ENCODE results near the gene DSCAM. TPM values are rescaled to one million over a fixed set of nuclear protein-coding genes. Genes with fewer than 3 reads are reported as not detected.
"Not testable (repeated sequence)": the region's sequence is repeated elsewhere in the genome, so short reads cannot be mapped to it uniquely, and the experiment has no call there.

DSCAM gene
- total RNA-seq, 2 donors from 2014 or later: not detected

GRCh38 chr21:40187946-40188654 lies 658.9 kb downstream of the DSCAM start:
- ATAC-seq (no peak), DNase-seq (ENCODE audit: low spot score in 2 of 2) (no peak)
- peaks cover 12 to 26% of the 10 kb centered on the region in 2 donors for H3K9me3 Mint-ChIP-seq
- H3K36me3 Mint-ChIP-seq: peaks cover 0 to 6% of the 10 kb centered on the region in 2 donors
- no peak overlapping the region for H3K27ac Mint-ChIP-seq

DNA sequence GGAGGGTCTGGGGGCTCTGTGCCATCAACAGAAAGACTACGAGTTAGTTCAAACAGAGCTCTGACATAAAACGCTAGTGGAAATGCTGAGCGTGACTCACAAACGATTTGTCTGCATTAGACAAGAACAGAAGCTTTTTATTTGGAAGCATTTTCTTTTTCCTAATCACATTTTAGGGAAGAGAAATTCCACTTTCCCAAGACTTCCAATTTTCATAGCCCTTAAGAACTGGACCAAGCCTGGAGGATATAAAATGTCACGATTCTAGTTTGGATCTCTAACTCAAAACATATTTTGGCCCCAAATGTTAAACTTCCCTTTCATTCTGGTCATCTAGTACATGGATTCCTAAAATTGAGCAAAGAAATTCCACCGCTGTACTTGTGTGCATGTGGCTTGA lies 659.7 kb downstream of the DSCAM start:
- Mint-ChIP-seq H3K27ac (no peak overlapping the region), H3K36me3 (peaks cover under 1 to 3% of the 10 kb centered on the region in 2 donors), H3K9me3 (peaks cover 11 to 22% of the 10 kb centered on the region in 2 donors)
- DNase-seq (ENCODE audit: low spot score in 2 of 2): no peak
- ATAC-seq: no peak

DNA sequence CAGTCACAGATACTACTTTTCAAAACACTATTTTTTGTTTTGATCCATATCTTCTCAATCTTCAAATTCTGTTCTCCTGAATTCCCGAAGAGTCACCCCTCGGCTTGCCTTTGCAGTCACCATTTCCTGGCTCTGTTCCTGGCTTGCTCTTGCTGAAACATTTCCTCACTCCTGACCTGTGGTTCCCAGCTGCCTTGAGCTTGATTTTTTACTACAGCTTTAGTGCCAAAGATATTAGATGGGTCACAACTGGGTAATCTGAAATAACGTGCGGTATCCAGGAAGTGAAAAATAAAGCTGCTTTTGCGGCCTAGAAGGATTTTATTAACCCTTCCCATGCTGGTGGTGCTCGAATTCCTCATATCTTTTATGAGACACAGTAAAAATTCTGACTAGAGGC lies 660.9 kb downstream of the DSCAM start:
- Mint-ChIP-seq H3K27ac (no peak overlapping the region), H3K9me3 (peaks cover 16 to 25% of the 10 kb centered on the region in 2 donors), H3K36me3 (peaks cover 8 to 9% of the 10 kb centered on the region in 2 donors)
- DNase-seq (ENCODE audit: low spot score in 2 of 2) (no peak), ATAC-seq (no peak)

GRCh38 chr21:40185208-40185607 lies 661.8 kb downstream of the DSCAM start:
- DNase-seq (ENCODE audit: low spot score in 2 of 2) (no peak), ATAC-seq (no peak)
- Mint-ChIP-seq H3K27ac (no peak overlapping the region), H3K9me3 (peaks cover 16 to 25% of the 10 kb centered on the region in 2 donors), H3K36me3 (peaks cover 8 to 9% of the 10 kb centered on the region in 2 donors)

- not testable (repeated sequence) for ATAC-seq; H3K36me3 Mint-ChIP-seq; DNase-seq (ENCODE audit: low spot score in 2 of 2); H3K27ac Mint-ChIP-seq
- peaks cover 16 to 18% of the 10 kb centered on the region in 2 donors for H3K9me3 Mint-ChIP-seq
Observed at GRCh38 chr21:40182491-40182890, 664.5 kb downstream of the DSCAM start.

DNA sequence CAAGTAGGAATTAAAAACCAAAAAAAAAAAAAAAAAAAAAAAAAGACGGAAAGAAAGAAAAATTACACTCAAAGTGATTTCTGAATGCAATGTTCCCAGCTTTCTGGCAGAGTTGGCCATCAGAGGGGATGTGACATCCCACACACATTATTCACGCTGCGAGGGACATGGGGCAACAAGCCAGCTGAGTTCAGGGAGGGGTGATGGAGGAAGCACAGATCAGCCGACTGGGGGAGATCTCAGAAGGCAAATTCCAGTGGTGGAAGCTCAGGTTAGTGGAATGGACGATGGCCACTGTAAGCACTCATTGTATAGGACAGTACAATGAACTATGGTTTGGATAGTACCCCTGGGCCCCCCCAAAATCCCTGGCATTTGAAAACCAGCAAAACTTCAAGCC lies 667.8 kb downstream of the DSCAM start:
- DNase-seq (ENCODE audit: low spot score in 2 of 2): no peak
- no peak for ATAC-seq
- Mint-ChIP-seq H3K9me3 (peaks cover 13 to 18% of the 10 kb centered on the region in 2 donors), H3K36me3 (peaks cover 8 to 9% of the 10 kb centered on the region in 2 donors), H3K27ac (no peak overlapping the region)

GRCh38 chr21:40178726-40179125 lies 668.2 kb downstream of the DSCAM start:
- Mint-ChIP-seq H3K9me3 (peaks cover 13 to 16% of the 10 kb centered on the region in 2 donors), H3K36me3 (peaks cover 8 to 9% of the 10 kb centered on the region in 2 donors), H3K27ac (no peak overlapping the region)
- no peak for DNase-seq (ENCODE audit: low spot score in 2 of 2)
- ATAC-seq: no peak

- no peak for DNase-seq (ENCODE audit: low spot score in 2 of 2)
- Mint-ChIP-seq H3K36me3 (peaks cover 8 to 9% of the 10 kb centered on the region in 2 donors), H3K27ac (no peak overlapping the region), H3K9me3 (peaks cover 9 to 13% of the 10 kb centered on the region in 2 donors)
- no peak for ATAC-seq
Observed at GRCh38 chr21:40177979-40178378, 669.0 kb downstream of the DSCAM start.

GRCh38 chr21:40176724-40177123 lies 670.2 kb downstream of the DSCAM start:
- ATAC-seq (no peak), DNase-seq (ENCODE audit: low spot score in 2 of 2) (no peak)
- Mint-ChIP-seq H3K9me3 (peaks cover 3 to 6% of the 10 kb centered on the region in 2 donors), H3K27ac (no peak overlapping the region), H3K36me3 (peaks cover 2 to 3% of the 10 kb centered on the region in 2 donors)

DNA sequence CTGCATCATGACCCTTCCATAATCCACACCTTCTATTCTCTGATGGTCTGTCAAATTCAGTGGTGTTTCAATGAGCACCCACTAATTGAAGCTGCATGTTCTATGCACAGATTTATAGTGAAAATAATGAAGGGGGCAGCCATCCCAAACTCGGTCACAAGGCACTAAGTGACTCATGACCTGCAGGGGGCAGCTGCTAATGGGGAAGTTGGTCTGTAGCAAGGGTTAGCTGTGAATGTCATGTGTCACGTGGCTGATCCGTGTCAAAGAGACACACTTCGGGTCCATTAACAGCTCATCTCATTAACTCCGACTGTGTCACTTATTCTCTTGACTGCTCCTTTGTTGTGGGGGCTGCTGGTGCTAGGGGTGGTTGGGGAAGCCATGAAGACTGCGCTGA lies 673.1 kb downstream of the DSCAM start:
- DNase-seq (ENCODE audit: low spot score in 2 of 2): no peak
- peaks cover 0 to 4% of the 10 kb centered on the region in 2 donors for H3K9me3 Mint-ChIP-seq
- no peak for ATAC-seq
- H3K36me3 Mint-ChIP-seq: no peaks in the 10 kb centered on the region
- no peak overlapping the region for H3K27ac Mint-ChIP-seq

DNA sequence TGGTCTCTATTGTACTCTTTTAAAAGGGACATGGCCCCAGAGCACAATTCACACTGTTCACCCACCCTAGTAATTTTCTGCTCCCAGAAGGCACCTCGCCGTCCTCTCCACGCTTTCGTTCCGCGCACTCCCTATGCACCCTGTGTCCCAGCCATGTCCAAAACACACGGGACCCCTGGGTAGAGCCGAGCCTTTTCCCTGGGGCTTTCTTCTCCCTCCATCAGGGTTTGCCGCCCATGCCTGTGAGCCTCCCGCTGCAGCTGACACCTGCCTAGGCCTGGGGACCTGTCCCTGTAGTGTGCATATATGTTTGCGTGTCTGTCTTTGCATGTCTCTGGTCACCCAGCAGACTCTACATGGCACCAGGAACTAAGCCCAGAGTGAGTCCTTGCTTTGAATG lies 677.0 kb downstream of the DSCAM start:
- H3K9me3 Mint-ChIP-seq: peaks cover 0 to 6% of the 10 kb centered on the region in 2 donors
- no peak overlapping the region for H3K27ac Mint-ChIP-seq
- no peak for ATAC-seq
- DNase-seq (ENCODE audit: low spot score in 2 of 2): no peak
- H3K36me3 Mint-ChIP-seq: no peaks in the 10 kb centered on the region

DNA sequence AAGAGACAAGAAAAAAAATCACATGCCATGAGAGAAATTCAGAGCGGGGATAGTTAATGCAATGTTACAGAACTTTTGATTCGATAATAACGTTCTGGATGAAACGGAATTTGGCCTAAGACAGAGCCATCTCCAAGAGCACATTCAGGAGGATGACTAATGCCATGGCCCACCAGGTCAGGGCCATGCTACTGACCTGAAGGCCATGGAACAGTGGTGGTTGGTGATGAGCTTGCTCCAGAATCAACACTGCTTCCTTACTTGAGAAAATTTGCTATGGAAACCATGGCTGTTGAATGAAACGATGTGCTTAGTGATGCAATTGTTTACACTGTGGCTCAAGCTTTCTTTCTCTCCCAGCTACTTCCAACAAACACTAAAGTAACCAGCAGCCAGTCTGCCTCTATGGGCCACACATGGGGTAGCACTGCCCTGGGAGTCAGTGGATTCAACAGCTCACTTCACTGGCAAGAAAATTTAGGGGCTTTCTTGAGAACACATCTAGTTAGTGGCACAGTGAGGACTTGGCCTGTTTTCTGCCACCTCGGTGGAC lies 680.6 kb downstream of the DSCAM start:
- Mint-ChIP-seq H3K9me3 (peaks cover 0 to 6% of the 10 kb centered on the region in 2 donors), H3K36me3 (no peaks in the 10 kb centered on the region), H3K27ac (no peak overlapping the region)
- ATAC-seq: no peak
- DNase-seq (ENCODE audit: low spot score in 2 of 2): no peak

- ATAC-seq (no peak), DNase-seq (ENCODE audit: low spot score in 2 of 2) (no peak)
- Mint-ChIP-seq H3K9me3 (peaks cover 0 to 6% of the 10 kb centered on the region in 2 donors), H3K27ac (no peak overlapping the region), H3K36me3 (no peaks in the 10 kb centered on the region)
Observed at GRCh38 chr21:40165773-40166070, 681.2 kb downstream of the DSCAM start.

DNA sequence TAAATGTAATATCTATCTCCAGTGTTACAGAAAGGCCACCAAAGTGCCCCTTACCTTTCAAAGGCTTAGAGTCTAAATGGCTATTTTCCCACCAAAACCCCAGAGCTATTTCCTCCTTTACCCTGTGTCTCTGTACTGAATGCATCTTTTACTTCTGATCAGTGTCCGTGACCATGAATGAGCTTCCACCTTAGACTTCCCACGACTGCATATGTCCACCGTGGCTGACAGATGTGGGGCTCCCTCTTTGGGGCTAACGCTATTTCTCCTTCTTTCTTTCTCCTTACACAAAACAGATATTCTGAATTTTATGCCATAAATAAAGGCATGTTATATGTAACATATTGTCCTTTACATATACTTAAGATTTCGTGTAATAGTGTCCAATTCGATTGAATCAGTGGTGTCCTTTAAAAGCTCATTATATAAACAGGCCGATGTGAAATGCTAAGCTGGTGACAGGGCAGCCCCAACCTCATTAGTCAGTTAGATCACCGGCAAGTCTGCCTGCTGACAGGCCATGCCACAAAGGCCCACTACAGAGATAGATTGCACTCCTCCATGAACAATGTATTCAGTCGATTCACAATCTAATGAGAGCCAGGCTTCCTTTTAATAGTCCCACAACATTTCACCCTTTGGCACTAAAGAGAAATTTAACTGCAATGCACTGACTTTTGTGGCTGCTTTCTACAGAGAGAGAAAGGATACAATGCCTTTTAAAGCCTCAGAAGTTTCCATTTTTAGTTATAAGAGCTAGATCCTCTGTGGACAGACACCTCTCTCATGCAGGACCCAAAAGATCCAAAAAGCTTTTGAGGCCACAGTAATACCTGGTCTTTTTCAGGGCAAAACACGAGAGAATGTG lies 681.8 kb downstream of the DSCAM start:
- Mint-ChIP-seq H3K9me3 (peaks cover 0 to 6% of the 10 kb centered on the region in 2 donors), H3K27ac (no peak overlapping the region), H3K36me3 (no peaks in the 10 kb centered on the region)
- ATAC-seq: no peak
- DNase-seq (ENCODE audit: low spot score in 2 of 2): no peak

DNA sequence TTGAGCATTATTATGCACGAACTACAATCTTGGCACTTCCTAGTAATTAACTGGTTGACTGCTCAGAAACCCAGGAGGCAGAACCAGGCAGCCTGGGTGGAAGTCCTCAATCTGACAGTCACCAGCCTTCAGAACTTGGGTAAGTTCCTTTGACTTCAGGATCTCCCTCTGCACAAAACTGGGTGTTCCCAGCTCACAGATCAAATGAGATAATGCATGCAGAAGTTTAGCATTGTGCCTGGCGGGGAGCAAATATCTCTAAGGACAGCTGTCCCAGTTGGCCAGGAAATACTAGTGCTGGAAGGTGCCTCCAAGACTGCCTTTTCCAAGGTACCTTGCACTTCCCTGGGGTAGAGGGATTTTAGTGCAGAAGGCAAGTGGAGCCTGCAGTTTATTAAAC lies 684.9 kb downstream of the DSCAM start:
- DNase-seq (ENCODE audit: low spot score in 2 of 2): no peak
- Mint-ChIP-seq H3K9me3 (no peaks in the 10 kb centered on the region), H3K27ac (no peak overlapping the region), H3K36me3 (no peaks in the 10 kb centered on the region)
- ATAC-seq: no peak

- no peak for ATAC-seq
- H3K36me3 Mint-ChIP-seq: no peaks in the 10 kb centered on the region
- H3K9me3 Mint-ChIP-seq: peaks cover 6 to 8% of the 10 kb centered on the region in 2 donors
- no peak for DNase-seq (ENCODE audit: low spot score in 2 of 2)
- H3K27ac Mint-ChIP-seq: no peak overlapping the region
Observed at GRCh38 chr21:40160911-40161310, 686.0 kb downstream of the DSCAM start.

- Mint-ChIP-seq H3K9me3 (peaks cover 6 to 8% of the 10 kb centered on the region in 2 donors), H3K36me3 (no peaks in the 10 kb centered on the region), H3K27ac (no peak overlapping the region)
- DNase-seq (ENCODE audit: low spot score in 2 of 2) (no peak), ATAC-seq (no peak)
Observed at GRCh38 chr21:40158366-40158765, 688.6 kb downstream of the DSCAM start.

Measured in activated naive CD4-positive, alpha-beta T cell treated with anti-CD3 and anti-CD28 coated beads, Interleukin-2, amount 50 U/mL, for 72 hours (primary cell).